Fibroblast of upper back skin (primary cell): ENCODE results near the gene FAM193A.
"Not testable (repeated sequence)": the region's sequence is repeated elsewhere in the genome, so short reads cannot be mapped to it uniquely, and the experiment has no call there.

Source experiments
- DNase-seq: peaks from one replicate; pipeline ENCODE4 v3.0.0-alpha.2; 2013

FAM193A gene

DNA sequence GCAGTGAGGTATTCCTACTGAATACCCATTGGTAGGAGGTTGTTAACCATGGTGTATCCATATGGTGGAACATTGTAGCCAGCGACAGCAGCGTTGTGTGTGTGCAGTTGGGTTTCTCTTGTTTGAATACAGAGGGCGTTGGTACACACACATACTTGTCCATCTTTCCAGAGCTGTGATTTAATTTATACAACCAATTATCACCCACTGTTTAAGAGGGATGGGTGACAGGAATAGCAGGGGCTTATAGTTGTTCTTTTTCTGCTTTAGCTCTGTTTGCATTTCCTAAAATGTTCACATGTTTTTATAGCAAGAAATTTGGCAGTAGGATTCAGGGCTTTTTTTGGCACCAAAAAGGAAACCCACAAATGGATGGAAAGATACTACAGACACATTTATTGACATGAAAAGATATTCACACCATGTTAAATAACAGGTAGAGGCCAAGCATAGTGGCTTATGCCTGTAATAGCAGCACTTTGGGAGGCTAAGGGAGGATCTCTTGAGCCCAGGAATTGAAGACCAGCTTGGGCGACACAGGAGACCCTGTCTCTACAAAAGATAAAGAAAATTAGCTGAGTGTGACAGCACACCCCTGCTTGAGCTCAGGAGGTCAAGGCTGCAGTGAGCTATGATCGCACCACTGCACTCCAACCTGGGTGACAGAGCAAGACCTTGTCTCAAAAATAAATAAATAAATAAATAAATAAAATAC, 159.1 kb downstream of the FAM193A start:
- no peak for DNase-seq

DNA sequence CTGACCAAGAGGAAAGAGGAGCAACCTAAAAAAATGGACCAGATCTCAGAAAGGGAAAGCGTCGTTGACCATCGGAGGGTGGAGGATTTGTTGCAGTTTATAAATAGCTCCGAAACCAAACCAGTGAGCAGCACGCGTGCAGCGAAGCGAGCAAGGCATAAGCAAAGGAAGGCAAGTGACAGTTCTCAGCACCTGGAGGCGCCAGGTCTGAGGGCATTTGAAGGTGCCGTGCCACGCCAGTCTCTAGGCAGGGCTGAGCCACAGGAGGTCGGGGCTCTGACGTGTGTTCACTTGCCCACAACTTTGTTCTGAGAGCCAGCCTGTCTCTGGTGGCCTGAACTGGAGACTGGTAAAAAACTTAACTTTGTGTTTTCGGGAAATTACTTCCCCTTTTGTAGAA, 160.0 kb downstream of the FAM193A start:
- no peak for DNase-seq

GRCh38 chr4:2697995-2698414, 161.6 kb downstream of the FAM193A start:
- no peak for DNase-seq

GRCh38 chr4:2698504-2698903, 162.1 kb downstream of the FAM193A start:
- DNase-seq = no peak

- no peak for DNase-seq
Measured at GRCh38 chr4:2698951-2699505, 162.6 kb downstream of the FAM193A start.

DNA sequence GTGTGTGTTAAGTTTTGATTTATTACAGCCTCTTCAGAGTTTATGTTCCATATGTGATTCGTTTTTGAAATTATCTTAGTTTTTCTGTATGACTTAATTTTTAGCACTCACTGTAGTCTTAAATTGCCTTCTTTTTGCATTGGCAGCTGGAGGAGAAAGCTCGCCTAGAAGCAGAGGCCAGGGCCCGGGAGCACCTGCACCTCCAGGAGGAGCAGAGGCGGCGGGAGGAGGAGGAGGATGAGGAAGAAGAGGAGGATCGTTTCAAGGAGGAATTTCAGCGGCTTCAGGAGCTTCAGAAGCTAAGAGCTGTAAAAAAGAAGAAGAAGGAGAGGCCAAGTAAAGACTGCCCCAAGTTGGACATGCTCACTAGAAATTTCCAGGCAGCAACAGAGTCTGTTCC, 163.1 kb downstream of the FAM193A start:
- no peak for DNase-seq

- no peak for DNase-seq
Measured at GRCh38 chr4:2700031-2700430, 163.6 kb downstream of the FAM193A start.

DNA sequence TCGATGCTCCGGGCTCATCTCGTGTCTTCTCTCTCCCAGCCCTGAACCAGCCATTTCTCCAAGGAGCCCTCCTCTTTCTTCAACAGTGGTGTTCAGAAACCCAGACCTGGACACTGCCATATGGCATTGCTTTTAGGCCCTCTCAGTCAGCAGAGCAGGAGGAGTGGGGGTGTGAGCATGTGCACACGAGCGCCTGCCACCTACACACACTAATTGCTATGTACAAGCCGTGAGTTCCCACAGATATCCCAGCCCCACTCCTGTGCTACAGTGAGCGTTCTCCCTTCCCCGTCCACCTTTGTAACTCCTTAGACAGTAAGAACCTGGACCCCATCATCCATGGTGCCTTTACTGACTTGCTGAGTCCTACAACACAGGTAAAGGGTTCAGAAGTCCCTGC, 165.9 kb downstream of the FAM193A start:
- no peak for DNase-seq

DNA sequence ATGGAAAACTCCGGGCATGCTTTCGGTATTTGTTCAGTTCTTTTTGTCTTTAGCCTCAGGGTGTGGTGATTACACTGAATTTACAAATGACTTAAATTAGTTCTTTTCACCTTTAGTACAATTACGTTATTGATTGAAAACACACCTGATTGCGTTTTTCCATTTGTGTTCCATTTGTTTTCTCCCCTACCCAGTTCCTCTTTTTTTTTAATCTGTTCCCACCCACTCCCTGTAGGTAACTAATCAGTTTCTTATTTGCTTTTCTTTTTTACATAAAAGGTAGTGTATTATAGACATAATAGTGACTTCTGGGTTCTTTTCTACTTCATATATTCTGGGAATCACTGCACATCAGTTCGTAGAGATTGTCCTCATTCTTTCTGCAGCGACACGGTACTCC, 166.3 kb downstream of the FAM193A start:
- DNase-seq = no peak

- DNase-seq = peak; percentile 7
Measured at GRCh38 chr4:2712261-2712842, 175.9 kb downstream of the FAM193A start.

- no peak for DNase-seq
Measured at GRCh38 chr4:2713337-2713736, 176.9 kb downstream of the FAM193A start.

- DNase-seq = peak; percentile 16
Measured at GRCh38 chr4:2714061-2714770, 177.8 kb downstream of the FAM193A start.

GRCh38 chr4:2714918-2715317, 178.5 kb downstream of the FAM193A start:
- no peak for DNase-seq

- DNase-seq = no peak
Measured at GRCh38 chr4:2715426-2715825, 179.0 kb downstream of the FAM193A start.

GRCh38 chr4:2716236-2716635, 179.8 kb downstream of the FAM193A start:
- no peak for DNase-seq

- no peak for DNase-seq
Measured at GRCh38 chr4:2721586-2721985, 185.1 kb downstream of the FAM193A start.

- DNase-seq = no peak
Measured at GRCh38 chr4:2722033-2722432, 185.6 kb downstream of the FAM193A start.

DNA sequence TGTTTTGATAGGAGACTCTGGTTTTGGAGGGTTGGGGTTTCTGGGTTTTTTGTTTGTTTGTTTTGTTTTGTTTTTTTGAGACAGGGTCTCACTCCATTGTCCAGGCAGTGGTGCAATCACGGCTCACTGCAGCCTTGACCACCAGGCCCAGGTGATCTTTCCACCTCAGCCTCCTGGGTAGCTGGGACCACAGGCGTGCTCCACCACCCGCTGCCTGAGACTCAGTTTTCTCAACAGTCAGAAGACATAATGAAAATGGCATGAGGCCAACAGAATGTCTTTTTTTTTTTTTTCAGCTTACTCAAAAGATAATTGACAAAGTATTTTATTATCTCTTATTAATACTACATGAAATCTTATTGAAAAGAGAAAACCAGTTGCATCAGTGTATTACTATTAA, 187.3 kb downstream of the FAM193A start:
- no peak for DNase-seq

DNA sequence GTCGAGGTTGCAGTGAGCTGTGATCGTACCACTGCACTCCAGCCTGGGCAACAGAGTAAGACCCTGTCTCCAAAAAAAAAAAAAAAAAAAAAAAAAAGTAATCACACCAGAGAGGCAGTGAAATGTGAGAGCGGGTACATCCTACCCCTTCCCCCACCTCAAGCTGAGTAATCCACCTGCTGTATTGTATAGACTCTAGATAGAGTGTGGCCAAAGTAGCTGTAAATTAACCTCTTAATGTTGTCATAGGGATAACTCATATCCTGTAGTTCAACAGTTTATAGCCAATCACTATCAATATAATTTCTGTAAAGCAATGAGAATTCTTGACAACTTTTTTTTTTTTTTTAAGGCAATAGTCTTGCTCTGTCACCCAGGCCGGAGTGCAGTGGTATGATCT, 188.9 kb downstream of the FAM193A start:
- DNase-seq = no peak

DNA sequence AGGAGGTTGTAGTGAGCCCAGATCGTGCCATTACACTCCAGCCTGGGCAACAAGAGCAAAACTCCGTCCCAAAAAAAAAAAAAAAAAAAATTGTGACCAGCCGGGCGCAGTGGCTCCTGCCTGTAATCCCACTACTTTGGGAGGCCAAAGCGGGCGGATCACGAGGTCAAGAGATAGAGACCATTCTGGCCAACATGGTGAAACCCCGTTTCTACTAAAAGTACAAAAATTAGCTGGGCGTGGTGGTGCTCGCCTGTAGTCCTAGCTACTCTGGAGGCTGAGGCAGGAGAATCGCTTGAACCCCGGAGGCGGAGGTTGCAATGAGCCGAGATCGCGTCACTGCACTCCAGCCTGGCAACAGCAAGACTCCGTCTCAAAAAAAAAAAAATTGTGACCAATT, 190.4 kb downstream of the FAM193A start:
- DNase-seq = not testable (repeated sequence)

DNA sequence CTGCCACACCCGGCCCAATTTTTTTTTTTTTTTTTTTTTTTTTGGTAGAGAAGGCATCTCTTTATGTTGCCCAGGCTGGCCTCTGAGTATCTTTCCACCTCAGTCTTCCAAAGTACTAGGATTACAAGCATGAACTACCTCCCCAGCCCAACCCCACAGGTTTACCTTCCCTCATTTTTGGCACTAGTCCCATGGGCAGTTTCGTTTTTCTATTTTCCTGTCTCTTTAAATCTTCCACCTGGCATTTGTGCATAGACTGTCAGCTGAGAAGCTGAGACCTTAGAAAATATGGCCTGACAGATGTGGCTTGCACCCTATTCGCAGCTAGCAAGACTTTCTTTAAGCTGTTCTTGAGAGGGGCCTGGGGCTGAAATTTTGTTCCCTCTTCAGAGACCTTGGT, 191.8 kb downstream of the FAM193A start:
- no peak for DNase-seq

- DNase-seq = no peak
Measured at GRCh38 chr4:2728806-2729532, 192.5 kb downstream of the FAM193A start.

DNA sequence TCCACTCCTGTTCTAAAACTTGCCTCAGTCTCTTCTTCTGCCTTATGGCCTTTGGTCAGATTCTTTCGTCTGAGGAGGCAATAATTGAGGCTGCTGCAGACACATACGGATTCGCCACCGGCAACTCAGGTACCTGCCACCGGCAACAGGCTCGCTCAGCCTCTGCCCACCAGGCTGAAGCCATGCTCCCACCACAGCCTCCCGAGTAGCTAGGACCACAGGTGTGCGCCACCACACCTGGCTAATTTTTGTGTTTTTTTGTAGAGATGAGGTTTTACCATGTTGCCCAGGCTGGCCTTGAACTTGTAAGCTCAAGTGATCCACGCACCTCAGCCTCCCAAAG, 193.1 kb downstream of the FAM193A start:
- DNase-seq = no peak
